T-helper 9 cell (primary cell): Measurements from ENCODE around the gene CFH.
"Not testable (repeated sequence)": the region's sequence is repeated elsewhere in the genome, so short reads cannot be mapped to it uniquely, and the experiment has no call there.

Experiments used
- DNase-seq: peaks from one replicate; pipeline ENCODE4 v3.0.0-alpha.2; 2020

Gene CFH

DNA sequence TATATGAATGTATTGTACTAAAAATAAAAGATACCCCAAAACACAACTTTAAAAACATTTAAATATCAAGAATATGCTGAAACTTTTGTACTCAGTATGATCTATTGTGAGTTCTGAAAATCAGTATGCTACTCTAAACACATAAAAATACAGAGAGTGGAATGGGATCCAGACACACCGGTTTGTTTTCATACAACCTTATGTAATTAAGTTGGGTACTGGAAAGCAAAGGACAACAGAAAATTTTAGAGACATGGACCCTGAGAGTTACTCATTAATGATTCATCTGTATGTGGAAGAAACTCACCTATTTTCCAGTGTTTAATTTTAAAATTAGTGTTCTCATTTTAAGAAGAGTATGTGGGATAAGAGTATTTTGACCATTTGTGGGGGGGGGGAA lies 121.9 kb downstream of the CFH start:
- DNase-seq = no peak

- DNase-seq = no peak
Measured at GRCh38 chr1:196774175-196774574, 122.3 kb downstream of the CFH start.

DNA sequence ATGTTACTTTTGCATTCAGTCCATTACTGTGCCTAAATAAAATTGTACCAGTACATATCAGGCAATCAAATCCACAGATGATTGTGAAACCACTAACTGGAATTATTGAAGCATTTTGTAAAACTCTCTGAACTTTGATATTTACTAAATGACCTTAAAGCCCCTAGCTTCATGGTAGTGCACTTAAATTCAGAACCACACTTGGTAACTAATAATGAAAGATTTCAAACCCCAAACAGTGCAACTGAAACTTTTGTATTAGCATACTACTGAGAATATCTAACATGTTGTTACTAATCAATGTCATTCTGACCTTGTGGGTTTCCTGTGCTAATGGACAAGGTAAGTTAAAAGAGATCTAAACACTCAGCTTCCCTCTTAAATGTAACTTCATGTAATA lies 122.8 kb downstream of the CFH start, which contains the start of gene CFHR3:
Gene CFHR3 (plus strand): TSS at position 238 of the 400 bp plus-strand sequence. CDS start 47 bp downstream, at position 285.
- DNase-seq = no peak

GRCh38 chr1:196777603-196778002 lies 125.8 kb downstream of the CFH start:
- no peak for DNase-seq

GRCh38 chr1:196779093-196779492 lies 127.2 kb downstream of the CFH start:
- no peak for DNase-seq

- not testable (repeated sequence) for DNase-seq
Measured at GRCh38 chr1:196791252-196791651, 139.4 kb downstream of the CFH start.

DNA sequence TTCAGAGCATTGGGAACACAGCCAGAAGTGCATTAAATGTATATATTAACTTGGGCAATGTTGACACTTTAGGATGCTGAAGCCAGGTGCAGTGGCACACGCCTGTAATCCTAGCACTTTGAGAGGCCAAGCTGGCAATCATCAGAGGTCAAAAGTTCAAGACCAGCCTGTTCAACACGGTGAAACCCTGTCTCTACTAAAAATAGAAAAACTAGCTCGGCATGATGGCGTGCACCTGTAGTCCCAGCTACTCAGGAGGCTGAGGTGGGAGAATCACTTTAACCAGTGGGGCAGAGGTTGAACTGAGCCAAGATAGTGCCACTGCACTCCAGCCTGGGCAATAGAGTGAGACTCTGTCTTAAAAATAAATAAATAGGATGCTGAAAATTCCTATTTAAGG lies 142.3 kb downstream of the CFH start:
- DNase-seq = not testable (repeated sequence)
